ENCODE data around the gene PFKM.

Gene PFKM

DNA sequence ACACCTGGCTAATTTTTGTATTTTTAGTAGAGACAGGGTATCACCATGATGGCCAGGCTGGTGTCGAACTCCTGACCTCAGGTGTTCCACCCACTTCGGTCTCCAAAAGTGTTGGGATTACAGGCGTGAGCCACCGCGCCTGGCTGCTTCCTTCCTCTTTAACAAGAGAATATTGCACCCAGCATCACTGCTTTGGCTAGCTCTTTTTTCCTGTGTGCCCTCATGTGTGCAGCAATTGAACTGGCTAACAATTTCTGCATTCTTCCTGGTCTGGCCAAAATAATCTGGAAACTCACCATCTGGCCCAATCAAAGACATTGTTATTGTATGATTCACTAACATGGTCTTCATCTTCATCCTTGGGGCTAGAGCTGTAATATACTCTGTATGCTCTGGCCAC, 40.9 kb downstream of the PFKM start:
- DNase-seq = no peak

DNA sequence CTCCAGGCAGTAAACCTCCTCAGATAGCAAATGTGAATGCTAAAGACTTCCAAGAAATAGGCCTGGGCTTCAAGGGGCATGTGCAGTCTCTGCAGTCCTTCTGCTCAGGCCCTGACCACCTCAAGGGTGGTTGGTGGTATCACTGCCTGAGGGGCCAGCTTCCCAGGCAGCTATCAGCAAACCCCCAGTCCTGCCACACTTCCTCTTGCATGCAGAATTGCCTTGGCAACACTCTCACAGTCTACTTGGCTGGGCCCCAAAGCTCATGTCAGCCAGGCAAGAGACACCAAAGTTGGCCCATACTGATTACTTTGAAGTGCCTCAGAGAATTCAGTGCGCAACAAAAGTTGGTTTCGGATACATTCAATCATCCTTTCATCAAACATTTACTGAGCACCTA, 41.6 kb downstream of the PFKM start:
- no peak for DNase-seq

DNA sequence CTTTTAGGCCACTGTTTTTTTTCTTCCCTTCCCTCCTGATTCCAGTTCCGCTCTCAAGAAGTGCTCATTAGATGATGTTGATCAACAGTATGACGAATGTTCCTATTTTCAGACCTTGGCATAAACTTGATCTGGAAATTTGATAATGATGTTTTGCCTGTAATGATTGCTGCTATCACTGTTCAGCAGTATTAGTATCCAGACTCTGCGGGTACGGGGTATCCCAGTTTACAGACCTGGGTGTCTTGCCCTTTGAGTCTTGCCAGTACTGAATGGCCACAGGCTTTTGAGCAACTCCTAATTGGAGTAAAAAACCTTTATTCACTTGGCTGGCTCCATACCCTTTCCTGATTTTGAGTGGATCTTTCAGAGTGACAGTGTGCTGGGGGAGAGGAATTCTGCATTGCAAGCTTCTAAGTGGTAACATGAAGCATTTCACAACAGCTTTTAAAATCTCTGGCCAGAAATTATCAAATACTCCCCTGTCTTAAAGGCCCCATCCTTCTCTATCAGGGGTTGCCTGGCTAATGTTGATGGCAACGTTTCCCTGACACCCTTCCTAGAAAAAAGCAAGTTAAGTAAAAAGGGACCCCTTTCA, 44.1 kb downstream of the PFKM start:
- no peak for DNase-seq

DNA sequence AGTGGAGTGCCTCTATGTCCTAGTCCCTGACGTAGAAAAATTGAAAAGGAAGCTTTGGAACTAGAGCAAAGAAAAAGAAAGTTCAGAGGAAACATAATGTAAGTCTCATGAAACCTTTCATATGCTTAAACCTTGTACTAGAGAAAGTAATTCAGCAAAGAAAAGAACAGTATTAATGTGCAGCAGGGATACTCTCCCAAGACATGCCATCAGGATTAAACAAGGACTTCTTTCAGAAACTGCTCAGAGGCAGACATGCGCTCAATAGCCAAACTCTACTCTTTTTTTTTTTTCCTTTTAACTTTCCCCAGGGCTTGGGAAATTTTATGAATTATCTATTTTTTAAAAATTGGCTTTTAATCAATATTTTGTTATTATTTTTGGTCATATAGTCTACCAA, 45.3 kb downstream of the PFKM start:
- DNase-seq = no peak

DNA sequence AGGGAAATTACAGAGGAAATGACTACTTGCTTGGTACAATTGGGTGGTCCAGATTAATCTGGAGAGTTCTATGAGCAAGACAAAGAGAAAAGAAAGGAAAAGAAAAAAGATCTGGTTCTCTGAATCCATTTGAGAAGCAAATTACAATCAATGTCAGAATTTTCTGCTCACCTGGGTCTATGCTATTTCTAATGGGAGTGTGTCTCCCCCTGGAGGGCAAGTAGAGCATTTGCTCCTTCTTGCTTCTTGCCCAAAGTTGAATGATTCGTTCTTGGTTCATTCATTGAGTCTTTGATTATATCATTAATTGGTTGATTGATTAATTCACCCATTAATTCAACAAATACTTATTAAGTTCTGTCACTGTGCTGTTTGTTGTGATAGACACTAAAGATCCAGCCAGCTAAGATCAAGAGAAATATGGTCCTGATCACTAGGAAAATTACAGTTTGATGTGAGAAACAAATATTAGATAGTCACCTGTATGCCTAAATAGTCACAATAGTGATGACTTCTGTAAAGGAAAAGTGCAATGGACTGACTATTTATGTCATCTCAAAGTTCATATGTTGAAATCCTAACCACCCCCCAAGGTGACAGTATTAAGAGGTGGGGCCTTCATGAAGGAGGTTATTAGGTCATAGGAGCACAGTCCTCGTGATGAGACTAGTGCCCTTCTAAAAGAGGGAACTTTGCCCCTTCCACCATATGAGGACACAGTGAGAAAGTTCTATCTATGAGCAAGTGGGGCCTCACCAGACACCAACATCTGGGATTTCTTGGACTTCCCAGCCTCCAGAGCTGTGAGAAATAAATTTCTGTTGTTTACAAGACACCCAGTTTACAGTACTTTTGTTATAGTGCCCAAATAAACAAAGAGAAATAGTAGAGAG, 46.2 kb downstream of the PFKM start:
- DNase-seq = peak; percentile 48

DNA sequence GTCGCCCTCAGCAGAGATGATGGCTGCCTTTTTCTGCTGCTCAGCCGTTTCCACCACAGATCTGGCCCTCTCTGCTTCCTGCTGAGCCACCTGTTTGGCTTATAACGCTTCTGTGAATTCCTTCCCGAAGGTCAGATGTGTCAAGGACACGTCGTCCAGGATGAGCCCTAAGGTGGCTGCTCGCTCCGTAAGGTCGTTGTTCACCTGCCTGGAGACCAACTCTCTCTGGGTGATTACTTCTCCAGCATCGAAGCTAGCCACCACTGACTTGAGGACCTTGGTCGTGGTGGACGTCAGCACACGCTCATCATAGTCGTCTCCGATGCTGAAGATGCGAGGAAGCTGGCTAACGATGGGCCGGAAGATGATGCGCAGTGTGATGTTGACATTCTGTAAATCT, 49.8 kb downstream of the PFKM start:
- no peak for DNase-seq

DNA sequence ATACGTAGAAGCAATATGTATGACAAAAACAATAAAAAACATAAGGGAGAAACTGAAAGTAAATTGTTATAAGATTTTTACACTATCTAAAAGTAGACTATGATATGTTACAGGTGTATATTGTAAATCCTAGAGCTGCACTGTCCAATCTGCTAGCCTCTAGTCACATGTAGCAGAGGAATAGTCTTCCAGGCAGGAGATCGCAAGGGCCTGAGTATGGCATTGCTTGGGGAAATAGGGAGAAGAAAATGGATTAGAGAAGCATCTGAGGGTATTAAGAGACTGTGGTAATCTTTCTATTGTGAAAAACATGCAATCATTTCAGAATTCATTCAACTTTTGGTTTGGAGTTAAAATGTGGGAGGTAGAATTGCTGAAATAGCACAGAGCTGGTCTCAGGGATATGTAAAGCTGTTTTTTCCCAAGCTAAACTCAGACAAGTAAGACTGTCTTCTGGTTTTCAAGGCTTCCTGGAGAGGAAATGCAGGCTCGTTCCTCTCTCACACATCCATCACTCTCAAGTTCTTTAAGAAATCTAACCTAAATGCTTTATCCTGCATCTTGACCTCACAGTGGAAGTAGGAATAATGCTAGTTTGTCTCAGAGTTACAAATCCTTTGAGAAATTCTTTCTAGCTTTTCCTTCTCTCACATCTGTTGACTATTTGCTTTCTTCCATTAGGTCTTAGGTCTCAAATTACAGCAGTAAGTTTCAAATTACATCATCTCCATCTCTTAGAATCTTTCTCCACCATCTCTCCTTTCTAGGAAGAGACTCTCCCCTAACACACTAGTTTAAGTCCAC, 56.7 kb downstream of the PFKM start:
- DNase-seq = no peak

DNA sequence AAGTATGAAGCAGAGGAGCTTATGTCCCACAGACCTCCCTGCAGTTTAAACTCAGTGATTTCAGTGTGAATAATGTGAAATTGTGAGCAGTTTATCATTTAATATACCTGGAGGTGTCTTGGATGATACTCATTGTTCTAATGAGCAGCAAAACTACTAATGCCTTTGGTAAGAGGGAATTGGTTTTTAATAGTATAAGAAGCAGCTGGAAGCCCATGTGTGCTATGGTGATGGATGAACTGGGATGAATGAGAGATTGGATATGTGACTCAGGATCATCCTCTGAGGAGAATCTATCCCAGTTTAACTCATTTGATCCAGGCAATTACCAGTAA, 57.2 kb downstream of the PFKM start:
- DNase-seq = no peak

DNA sequence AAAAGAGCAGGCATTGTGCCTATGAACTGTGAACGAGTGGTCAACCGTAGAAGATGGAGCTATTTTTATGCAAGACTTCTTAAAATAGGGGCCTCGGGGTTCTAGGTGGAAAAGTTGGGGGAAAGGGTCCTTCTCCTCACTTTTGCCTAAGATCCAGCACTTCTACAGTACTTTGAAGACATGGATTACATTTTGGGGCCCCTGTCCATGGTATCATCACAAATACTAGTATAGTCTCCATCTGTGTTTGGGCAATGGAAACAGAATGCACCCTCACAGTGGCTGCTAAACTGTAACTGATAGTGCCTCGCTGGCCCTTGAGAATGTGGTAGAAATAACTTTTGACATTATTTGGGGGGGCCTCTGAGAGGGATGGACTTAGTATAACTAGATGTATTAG, 58.8 kb downstream of the PFKM start:
- DNase-seq = no peak

DNA sequence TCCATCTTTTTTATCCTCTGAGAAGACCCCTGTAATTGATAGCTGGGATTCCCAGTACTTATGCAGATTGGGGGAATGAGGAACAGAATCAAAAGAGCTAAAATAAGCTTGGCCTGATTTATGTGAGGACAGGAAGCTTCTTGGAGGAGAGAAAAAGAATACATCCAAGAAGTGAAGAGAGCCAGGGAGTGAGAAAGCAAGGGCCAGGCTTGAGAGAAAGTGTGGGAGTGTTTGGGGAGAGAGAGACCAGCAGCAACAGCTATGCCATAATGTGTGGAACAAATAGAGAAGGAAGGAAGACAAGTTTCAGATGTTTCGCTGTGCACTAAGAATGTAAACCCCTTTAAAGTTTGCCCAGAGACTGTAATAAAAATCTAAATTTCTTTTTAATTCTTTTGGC, 60.3 kb downstream of the PFKM start:
- DNase-seq = no peak

DNA sequence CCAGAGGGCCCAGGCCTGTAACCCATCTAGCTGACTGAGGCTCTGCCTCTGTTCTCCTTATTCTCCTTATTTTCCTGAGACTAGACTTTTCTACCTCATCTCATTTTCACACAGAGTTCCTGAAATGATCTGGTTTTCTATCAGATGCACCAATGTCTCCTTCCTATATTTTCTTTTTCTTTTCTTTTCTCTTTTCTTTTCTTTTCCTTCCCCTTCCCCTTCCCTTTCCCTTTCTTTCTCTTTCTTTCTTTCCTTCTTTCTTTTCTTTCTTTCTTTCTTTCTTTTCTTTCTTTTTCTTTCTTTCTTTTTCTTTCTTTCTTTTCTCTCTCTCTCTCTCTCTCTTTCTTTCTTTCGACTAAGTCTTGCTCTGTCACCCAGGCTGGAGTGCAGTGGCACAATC, 61.3 kb downstream of the PFKM start:
- no peak for DNase-seq

DNA sequence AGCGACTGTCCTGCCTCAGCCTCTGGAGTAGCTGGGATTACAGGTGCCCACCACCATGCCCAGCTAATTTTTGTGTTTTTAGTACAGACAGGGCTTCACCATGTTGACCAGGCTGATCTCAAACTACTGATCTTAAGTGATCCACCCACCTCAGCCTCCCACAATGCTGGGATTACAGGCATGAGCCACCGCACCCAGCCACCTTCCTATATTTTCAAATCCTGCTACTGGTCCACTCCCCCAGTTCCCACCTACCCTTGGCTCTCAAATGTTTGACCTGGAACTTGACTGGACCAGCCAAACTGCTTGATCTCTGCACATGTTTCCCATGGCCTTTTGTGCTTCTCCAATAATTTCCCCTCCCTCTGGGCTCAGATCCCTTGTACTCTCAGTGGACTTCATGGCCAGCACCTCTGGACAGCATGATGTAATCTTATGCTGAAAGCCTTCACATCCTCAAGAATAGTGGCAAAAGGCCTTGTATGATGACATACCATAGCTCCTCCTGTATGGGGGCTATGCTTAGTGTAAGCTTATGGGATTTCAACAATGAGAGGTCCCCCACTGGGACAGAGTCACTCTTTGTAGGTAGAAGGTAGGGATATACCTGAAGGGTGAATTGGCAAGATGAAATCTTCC, 61.8 kb downstream of the PFKM start:
- DNase-seq = no peak

DNA sequence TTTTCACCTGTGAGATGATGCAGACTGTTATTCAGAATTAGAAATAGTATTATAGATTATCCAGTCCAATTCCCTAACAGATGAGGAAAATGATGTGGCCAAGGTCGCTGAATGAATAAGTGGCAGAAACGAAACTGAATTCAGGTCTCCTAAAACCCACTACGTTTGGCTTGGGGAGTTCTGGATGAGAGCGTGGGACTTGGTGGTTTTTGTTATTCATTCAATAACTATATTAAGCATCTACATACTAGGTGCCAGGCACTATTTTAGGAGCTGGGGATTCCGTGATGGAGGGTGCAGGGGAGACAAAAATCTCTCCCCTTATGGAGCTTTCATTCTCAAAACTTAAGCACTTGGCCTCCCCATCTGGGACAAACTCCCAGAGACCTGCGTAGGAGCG, 63.5 kb downstream of the PFKM start:
- DNase-seq = no peak

DNA sequence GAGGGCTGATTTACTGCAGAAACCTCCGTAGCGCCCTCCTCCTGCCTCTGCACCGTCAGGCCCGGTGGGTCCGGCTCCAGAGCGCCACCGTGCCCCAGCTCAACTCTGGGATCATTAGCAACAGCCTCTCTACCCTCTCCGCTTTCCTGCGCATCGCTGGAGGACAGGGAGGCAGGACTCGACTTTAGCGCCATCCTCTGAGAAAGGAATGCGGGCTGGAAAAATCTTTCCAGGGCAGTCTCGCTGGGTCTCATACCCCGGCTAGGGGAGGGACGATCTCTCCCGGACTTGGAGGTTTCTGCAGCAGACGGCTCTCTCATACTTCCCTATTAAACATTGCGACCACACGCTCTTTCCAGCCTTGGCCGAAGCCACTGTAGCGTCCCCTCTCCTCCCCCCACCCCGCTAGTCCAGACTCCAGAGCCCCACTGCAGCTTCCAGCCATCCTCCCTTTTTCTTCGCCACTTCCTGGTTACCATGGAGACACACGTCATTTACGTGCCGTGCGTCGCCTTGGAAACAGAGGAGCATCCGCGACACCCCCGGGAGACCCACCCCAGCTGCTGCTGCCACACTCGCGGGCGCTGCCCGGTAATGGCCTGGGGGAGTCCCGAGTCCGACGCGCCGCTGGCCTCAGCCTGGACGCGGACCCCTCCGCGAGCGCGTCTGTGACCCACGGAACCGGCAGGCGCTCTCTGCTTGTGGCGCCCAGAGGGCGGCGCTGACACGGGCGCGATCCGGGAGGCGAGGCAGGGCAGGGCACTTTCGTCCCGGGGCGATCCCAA, 64.1 kb downstream of the PFKM start, which contains the start of gene CCDC184:
CCDC184 (plus strand) TSS at position 554 of the 785 bp plus-strand sequence. CDS start 479 bp downstream, outside the sequence.
- DNase-seq = peak; percentile 33

DNA sequence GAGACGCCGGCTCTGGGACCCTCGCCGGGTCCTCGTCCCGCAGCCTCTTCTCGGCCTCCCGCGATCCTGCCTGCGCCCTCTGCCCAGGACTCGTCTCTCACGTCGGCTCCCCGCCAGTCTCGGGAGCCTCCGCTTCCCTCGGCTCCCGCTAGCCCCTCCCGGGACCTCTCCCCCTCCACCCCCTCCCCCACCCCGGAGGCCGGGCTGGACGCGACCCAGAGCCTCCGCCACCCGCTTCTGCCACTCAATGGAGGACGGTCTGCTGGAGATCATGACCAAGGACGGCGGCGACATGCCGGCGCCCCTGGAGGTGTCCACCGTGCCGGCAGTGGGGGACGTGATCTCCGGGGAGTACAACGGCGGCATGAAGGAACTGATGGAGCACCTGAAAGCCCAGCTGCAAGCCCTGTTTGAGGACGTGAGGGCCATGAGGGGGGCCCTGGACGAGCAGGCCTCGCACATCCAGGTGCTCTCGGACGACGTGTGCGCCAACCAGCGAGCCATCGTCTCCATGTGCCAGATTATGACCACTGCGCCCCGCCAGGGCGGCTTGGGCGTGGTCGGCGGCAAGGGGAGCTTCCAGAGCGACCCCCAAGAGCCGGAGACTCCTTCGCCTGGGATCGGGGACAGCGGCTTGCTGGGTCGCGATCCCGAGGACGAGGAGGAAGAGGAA, 64.8 kb downstream of the PFKM start:
- no peak for DNase-seq

DNA sequence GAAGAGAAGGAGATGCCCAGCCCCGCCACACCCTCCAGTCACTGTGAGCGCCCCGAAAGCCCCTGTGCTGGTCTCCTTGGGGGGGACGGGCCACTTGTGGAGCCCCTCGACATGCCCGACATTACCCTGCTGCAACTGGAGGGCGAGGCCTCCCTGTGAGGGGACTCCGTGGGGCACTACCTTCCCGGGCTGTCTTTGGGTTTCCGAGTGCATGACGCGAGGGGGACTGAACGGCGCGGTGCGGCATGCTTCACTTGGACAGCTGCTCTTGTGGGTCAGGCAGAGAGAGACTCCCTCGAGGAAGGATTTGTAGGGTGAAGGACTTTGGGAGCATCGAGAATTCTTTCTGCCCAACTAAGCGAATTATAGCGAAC, 65.4 kb downstream of the PFKM start:
- no peak for DNase-seq

DNA sequence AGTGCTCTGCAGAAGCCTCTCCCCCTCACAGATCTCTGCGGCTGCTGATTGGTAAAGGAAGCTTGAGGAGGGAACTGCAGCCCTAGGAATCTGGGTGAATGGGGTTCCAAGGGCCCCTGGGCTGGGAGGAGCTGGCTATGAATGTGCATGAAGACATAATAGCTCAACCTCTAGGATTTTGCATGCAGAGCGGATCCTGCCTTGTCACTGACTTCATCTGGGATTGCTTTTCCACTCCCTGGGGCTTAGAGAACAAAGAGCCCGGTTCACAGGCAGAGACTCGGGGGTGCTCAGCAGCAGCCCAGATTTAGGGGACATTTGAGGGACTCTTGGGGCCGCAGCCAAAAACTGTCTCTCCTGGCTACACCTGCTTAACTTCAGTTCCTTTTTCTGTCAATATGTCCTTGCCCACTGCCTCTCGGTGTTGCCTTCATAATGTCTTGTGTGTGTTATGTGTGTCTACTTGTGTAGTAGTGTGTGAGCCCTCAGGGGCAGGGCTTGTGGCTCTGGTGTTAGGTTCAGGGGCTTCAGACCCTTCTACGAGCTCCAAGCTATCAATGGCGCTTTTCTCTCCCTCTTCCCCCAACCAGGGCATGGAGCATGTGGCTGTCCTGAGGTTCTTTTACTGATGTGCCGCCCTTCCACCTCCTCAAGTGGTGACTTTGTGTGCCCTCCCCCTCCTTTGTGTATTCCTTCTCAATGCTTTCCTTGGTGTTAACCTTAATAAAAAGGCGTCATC, 66.2 kb downstream of the PFKM start:
- no peak for DNase-seq

DNA sequence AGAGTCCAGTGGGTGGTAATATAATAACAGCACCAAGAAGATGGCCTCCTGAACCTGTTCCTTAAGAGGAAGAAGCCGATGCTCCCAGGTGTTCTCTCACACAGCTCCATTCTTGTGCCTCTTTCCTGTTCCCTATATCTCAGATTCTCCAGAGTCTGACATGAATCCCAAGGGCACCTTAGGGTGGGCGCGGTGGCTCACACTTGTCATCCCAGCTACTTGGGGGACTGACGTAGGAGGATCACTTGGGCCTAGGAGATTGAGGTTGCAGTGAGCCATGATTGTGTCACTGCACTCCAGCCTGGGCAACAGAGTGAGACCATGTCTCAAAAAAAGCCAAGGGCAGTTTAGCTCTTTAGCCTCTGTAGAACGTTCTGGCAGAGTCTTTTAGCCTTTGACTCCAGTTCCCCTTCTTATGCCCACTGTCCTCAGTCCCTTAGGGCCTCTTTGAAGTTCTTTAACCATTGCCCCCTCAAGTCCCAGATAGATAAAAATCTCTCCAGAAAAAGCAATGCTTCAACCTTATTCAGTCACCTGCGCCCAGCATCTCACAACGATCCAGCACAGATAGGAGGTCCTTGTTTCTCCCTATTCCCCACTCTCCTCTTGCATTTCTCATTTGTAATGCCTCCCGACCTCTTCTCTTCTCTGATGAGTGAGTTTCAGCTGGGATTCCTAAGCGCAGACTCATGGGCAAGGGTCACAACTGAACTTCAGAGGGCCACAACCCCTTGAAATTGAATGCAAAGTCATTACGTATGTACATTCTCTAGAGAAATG, 68.9 kb downstream of the PFKM start:
- DNase-seq = no peak

DNA sequence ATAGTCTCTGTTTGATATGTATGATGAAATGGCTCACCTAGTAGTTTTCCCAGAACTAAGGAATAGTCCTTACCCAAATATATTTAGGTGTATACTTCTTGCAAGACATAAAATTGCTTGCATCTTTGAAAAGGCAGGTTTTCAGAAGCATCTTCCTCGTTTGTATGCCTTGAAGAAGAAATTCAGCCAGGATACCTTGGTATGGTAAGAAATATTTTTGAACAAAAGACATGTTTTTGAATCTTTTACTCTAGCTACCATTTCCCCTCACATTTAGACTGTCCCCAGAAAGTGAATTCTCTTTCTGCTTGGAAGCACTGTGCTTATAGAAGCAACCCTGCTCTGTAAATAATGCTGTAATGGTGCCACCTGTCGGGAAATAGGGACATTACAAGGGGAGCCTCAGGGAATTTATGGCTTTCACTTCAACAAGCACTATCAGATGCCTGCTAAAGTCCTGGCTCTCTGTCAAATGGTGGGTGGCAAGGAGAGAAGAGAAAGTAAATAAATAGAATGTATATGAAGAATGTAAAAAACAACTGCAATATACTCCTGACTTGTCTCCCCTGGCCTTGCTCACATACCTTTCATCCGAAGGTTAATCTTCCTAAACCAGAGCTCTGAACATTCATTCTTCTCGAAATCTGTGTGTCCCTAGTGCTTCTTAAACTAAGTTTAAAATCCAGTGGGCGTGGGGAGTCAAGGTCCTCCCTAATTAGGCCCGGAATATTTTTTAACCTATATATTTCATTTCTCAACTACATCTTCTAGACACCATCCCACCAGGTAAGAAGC, 70.4 kb downstream of the PFKM start:
- DNase-seq = no peak

DNA sequence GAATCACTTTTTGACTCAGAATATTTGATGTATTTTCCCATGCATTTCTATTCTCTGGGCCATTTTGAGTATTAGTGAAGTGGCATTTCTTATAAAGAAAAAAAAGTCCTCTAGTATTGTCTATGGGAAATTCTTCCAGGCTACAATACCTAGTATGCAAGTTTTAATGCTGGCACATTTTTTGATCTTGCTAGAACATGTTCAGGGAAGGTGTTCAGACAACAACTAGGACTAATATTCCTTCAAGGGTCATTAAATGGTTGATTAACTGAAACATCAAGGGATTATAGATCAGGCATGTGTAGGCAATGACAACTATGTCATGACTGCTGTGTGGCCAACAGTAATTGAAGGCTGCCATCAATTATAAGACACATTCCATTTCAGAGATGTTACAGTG, 71.9 kb downstream of the PFKM start:
- no peak for DNase-seq
